T-helper 2 cell treated with Interferon-gamma antibody and Interleukin-4, amounts not matched to agents 100 ng/mL and 5 ng/mL, for 36 hours (primary cell): Measurements from ENCODE around the gene TMEM101. TPM values are rescaled to one million over a fixed set of nuclear protein-coding genes. Genes with fewer than 3 reads are reported as not detected.
"Not testable (repeated sequence)": the region's sequence is repeated elsewhere in the genome, so short reads cannot be mapped to it uniquely, and the experiment has no call there.

Experiments used
- intact Hi-C: fragments of 100-400 bp; cut with micrococcal nuclease; formaldehyde crosslinking; loops from one replicate; pipeline ENCODE4 v1.15.1; 2023
- total RNA-seq: library from RNA; stranded (reverse); gene quantifications from 2 replicates; pipeline ENCODE4 v1.2.3, GENCODE V29; 2022

TMEM101 gene
- total RNA-seq, 1 donor from 2014 or later = 29.7 TPM

- intact Hi-C loops = no loop called here
These were observed 13.3 kb downstream of the TMEM101 start for GRCh38 chr17:44001461-44001920.

DNA sequence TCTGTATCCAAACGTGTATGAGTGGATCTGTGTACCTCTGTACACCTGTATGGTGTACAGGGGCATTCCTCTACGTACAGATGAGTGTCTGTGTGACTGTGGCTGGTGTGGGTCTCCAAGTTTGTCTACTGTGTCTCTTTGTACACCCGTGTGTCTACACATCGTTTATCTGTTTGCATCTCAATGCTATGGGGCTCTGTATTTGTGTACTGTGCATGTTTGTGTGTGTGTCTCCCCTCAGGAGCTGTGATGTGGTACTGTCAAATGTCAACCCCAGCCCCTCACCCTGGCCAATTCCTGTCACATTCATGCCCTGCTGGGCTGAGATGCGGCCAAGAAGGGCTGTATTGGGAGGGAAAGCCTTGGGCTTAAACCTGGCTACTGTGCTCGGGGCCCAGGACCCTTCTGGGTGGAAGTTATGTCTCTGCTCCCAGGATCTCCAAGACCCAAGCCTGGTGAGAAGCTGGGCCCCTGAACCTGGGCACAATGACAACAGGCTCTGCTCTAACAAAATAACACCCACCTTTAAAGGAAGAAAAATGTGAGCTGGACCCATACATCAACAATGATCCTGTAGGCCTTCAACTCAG, 13.8 kb downstream of the TMEM101 start:
- intact Hi-C loops = no loop called here

- intact Hi-C loops = no loop called here
These were observed 14.5 kb downstream of the TMEM101 start for GRCh38 chr17:44000141-44000860.

DNA sequence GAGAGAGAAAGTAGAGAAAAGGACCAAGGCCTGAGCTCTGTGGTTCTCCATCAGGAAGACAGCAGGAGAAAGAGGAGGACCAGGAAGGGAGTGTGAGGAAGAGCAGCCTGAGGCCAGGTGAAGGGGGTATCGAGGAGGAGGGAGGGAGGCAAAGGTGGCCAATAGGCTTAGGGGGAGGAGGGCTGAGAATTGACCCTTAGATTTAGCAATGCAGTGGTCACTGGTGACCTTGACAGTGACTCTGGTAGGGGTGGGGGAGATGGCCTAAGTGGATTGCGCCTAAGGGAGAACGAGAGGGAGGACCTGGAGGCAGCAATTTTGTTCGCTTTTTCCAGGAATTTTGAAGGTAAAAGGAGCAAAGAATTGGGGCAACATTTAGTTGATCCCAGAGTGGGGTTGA, 15.7 kb downstream of the TMEM101 start:
- intact Hi-C loops = no loop called here

DNA sequence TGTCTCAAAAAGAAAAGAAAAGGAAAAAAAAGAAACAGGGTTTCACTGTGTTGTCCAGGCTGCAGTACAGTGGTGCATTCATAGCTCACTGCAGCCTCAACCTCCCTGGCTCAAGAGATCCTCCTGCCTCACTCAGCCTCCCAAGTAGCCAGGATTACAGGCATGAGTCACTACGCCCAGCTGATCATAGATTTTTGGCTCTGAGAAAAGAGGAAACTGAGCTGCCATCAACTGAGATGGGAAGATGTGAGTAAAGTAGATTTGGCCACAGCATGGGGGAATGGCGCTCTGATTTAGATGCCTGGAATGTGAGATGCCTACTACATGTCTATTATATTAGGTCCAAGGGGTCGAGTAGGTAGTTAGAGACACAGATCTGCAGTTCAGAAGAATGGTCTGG, 16.2 kb downstream of the TMEM101 start:
- intact Hi-C loops = no loop called here

DNA sequence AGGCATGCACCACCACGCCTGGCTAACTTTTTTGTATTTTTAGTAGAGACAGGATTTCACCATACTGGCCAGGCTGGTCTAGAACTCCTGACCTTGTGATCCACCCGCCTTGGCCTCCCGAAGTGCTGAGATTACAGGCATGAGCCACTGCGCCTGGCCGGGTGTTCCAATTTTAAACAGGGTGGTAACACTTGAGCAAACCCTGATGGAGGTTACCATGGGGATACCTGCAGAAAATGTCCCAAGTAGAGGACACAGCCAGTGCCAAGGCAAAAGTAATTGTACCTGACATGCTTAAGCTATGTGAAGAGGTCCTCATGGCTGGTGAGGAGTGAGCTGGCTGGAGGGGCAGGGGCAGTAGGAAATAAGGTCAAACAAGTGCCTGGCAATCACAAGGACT, 17.6 kb downstream of the TMEM101 start:
- intact Hi-C loops = not testable (repeated sequence)

DNA sequence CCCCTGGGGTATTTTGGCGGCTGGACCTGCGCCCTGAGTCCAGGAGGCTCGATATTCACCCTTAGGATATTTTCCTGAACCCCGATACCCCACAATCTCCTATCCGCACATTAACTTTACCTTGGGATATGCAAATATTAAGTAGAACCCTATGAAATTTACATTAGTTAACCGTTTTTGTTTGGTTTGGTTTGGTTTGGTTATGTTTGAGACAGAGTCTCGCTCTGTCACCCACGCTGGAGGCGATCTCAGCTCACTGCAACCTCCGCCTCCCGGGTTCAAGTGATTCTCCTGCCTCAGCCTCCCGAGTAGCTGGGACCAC, 19.7 kb downstream of the TMEM101 start:
- intact Hi-C loops = loop anchor here (1.0 kb wide), 2 partner anchors 51 to 117 kb away; no protein-coding TSS in a partner anchor

GRCh38 chr17:43994272-43995149, 20.3 kb downstream of the TMEM101 start:
- intact Hi-C loops = loop anchor here (1.0 kb wide), 2 partner anchors 50 to 116 kb away; no protein-coding TSS in a partner anchor

GRCh38 chr17:43992641-43993040, 22.1 kb downstream of the TMEM101 start:
- intact Hi-C loops = no loop called here

- intact Hi-C loops = no loop called here
These were observed 26.5 kb downstream of the TMEM101 start for GRCh38 chr17:43988301-43988700.

DNA sequence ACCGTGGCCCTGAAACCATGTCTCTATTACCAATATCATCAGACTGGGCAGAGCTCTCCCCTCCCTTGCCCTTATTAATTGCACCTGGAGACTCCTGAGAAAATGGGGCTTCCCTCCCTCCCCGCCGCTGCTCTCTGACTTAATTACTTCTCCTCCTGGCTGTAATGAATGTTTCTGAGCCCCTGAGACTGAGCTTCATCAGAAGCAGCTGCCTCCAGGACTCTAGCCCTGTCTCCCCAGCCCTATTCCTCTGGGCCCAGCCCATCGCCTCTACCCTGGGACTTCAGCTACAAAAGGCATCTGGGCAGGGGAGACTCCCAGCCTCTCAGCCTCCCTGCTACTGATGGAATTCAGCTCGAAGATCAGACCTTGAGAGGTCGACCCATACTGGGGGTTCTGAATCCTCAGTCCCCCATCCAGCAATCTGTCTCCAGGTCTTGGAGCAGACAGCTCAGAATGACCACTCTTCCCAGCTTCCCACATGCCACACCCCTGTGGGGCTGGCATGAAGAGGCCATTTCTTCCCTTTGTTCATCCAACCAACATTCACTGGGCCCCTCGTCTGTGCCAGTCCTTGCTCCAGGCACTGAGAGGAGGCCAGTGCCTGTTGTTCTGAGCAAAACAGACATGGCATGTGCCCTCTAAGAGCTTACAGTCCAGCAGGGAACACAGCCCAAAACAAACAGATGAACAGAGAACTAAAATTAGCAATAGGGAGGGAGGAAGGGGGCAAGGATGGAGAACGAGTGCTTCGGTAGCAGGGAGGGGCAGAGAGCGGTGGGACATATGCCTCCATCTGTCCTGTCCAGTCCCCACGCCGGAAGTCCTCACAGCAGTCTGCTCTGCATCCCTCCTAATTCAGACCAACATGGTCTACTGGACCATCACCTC, 27.4 kb downstream of the TMEM101 start:
- intact Hi-C loops = no loop called here

DNA sequence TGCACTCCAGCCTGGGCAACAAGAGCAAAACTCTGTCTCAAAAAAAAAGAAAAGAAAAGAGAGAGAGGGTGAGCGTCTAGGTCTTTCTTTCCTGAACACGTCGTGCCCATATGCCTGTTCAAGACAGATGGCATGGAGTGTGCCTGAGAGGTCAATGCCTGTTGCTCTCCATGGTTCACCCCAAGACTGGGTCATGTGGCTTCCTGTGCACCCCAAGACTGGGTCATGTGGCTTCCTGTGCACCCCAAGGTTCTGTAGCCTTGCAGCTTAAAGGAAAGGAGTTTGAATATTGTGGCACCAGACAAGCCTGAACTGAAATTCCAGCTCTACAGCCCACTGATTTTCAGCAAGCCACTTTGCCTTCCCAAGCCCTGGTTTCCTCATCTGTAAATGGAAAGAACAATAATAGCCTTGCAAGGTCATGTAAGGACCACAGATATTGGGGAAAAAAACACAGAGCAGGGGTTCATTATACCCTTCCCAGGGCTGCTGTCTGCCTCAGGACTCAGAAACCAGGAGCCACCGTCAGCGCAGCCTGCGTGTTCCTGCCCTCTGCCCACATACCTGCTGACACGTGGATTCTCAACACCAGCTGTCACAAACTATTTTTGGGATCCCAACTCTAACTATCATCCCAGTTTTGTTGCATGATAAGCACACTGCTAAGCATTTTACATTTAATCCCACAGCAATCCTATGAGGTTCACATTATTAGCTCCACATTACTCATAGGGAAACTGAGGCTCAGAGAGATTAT, 28.4 kb downstream of the TMEM101 start:
- intact Hi-C loops = no loop called here

- intact Hi-C loops = no loop called here
These were observed 30.2 kb downstream of the TMEM101 start for GRCh38 chr17:43984521-43984920.

DNA sequence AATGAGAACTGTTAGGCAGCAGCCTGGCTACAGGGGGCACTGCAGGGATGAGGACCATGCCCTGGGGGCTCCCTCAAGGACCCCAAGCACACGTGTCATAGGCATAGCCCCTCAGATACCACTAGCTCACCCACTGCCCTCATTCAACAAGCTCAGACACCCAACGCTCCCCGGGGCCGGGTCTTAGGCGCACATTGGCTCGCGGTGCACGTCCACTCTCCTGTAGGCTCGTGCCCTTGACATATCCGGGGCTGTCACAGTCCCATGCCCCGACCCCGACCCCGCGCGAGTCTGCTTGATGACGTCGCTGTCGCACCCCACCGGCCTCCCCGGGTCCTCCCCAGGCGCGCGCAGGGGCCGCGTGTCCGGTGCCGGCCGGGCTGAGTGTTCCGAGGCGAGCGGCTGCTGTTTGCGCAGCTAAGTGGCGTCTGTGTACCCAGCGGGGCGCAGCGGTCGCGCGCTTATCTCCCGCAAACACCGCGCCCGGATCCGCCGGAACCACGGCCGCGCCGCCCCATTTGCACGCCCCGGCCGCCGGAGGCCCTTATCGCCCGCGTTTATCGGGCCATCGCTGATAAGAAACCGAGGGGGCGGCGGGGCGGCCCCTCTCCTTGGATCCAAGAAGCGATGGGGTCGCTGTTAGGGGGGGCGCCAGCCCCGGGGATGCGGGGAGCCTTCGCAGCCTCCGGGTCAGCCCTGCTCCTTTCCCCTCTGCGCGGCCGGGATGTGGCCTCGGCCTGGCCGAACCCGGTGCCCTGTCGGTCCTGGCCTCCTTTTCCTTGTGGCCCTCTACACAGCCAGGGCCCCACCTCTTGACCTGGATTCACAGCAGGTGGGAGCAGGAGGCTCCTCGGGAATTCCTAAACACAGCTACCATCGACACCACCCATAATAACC, 31.0 kb downstream of the TMEM101 start:
- intact Hi-C loops = no loop called here

- intact Hi-C loops = no loop called here
These were observed 31.6 kb downstream of the TMEM101 start for GRCh38 chr17:43983196-43983514.

DNA sequence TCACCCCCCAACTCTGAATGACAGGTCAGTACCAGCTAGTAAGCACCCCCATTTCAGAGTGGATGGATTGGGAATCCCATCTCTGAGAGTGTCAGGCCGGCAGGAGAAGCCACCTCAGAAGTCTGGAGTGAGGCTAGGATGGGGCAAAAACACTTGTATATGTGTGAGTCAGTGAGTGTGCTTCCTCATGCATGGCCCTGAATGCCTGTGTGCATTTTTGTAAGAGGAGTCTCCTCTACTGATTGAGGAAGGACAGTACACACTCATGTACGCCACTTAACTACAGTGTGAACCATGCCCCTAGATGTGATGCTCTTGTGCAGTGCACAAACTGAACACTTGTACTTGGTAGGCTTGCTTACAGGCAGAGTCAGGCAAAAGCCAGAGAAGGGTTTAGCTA, 32.6 kb downstream of the TMEM101 start:
- intact Hi-C loops = no loop called here

GRCh38 chr17:43979671-43980070, 35.1 kb downstream of the TMEM101 start:
- intact Hi-C loops = no loop called here

DNA sequence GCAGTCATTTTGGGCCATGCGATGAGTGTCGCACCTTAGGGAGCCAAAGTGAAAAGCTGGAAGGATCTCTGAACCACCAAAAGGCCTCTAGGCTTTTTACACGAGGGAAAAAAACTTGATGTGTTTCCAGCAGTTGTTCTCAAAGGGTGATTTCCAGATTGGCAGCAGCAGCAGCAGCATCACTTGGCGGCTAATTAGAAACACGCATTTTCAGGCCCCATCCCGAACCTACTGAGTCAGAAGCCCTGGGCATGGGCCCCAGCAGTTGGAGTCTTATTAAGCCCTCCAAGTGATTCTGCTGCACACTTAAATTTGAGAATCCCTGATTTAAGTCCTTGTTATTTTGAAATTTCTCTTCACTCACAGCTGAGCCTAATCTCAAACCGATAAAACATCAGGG, 35.8 kb downstream of the TMEM101 start:
- intact Hi-C loops = no loop called here

- intact Hi-C loops = no loop called here
These were observed 36.7 kb downstream of the TMEM101 start for GRCh38 chr17:43978078-43978477.
